ENCODE results near the gene ECI1.

The ECI1 gene, protein sequence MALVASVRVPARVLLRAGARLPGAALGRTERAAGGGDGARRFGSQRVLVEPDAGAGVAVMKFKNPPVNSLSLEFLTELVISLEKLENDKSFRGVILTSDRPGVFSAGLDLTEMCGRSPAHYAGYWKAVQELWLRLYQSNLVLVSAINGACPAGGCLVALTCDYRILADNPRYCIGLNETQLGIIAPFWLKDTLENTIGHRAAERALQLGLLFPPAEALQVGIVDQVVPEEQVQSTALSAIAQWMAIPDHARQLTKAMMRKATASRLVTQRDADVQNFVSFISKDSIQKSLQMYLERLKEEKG

DNA sequence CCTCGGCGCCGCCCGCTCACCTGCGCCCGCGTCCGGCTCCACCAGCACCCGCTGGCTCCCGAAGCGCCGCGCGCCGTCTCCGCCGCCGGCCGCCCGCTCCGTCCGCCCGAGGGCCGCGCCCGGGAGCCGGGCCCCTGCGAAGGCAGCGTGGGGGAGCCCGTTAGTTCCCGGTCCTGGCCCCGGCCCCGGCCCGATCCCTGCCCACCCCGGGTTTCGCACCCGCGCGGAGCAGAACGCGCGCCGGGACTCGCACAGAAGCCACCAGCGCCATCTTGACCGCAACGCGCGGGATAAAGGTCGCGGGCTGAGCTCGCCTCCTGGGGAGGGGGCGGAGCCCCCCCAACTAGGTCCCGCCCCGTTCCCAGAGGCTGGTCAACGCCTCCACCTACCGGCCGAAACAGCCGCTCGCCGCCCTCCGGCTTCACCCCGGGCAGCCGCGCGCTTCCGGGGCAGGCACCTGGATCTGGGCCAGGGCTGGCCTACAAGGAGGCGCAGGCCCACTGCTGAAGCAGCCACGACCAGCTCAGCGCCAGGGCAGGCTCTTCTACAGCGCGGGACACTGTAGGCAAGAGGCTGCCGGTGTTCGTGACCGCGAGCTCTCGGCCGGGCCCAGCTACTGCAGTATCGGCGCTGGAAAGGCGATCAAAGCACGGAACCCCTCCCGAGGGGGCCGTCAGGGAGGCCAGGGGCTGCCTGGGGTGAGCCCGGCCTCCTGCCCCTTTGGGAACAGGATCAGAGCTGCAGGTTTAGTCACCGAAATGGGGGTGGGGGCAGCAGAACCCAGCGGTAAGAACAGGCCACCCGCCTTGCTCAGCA, at the start of gene ECI1:
ECI1 (minus strand) TSS at position 292 of the 816 bp plus-strand sequence; CDS start at position 271, 21 bp downstream.
- H2AFZ ChIP-seq = peak within 1 kb of the TSS; percentile 84
- H3K27me3 ChIP-seq (ENCODE audit: control insufficient read depth, insufficient read depth, low read length) = no peaks in the 10 kb centered on the region
- no peaks in the 10 kb centered on the region for H3K79me2 ChIP-seq
- H3K4me3 ChIP-seq (ENCODE audit: low read depth, low read length) = peak within 1 kb of the TSS; percentile 75
- H3K4me2 ChIP-seq (ENCODE audit: low read length) = peak within 1 kb of the TSS; percentile 72
- peaks cover 5% of the 10 kb centered on the region for H3K4me1 ChIP-seq
- peak; percentile 90 for TF ChIP-seq CTCF (IDR thresholded peaks at IDR 0.05)
- peak within 1 kb of the TSS; percentile 76 for H3K27ac ChIP-seq
- no peaks in the 10 kb centered on the region for H3K36me3 ChIP-seq (ENCODE audit: control insufficient read depth, insufficient read depth, low read length)
- no peaks in the 10 kb centered on the region for H3K9me3 ChIP-seq (ENCODE audit: control insufficient read depth, low read length)
- H3K9ac ChIP-seq = peak within 1 kb of the TSS; percentile 56

DNA sequence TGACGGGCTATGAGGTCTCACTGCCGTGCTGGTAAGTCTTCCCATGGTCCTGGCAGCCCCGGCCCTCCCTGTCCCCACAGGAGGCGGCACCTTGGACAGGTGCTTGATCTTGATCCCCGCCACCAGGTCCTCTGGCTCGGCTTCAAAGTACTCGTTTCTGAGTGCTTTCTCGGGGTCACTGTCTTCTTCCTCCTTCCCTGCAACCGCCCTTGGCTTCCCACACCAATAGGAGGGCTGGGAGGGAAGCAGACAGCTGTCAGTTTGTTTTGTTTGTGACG, 48.5 kb upstream of the ECI1 start:
- Histone ChIP-seq H3K27me3 (ENCODE audit: control insufficient read depth, insufficient read depth, low read length) (no peaks in the 10 kb centered on the region), H3K27ac (no peak overlapping the region), H3K4me1 (peaks cover 3% of the 10 kb centered on the region), H3K4me2 (ENCODE audit: low read length) (no peak overlapping the region), H3K79me2 (no peaks in the 10 kb centered on the region), H2AFZ (no peak overlapping the region), H3K36me3 (ENCODE audit: control insufficient read depth, insufficient read depth, low read length) (no peaks in the 10 kb centered on the region), H3K9me3 (ENCODE audit: control insufficient read depth, low read length) (no peaks in the 10 kb centered on the region), H3K4me3 (ENCODE audit: low read depth, low read length) (no peak overlapping the region), H3K9ac (no peak overlapping the region)
- TF ChIP-seq CTCF (IDR thresholded peaks at IDR 0.05) = no peak

- no peak overlapping the region for H3K4me2 ChIP-seq (ENCODE audit: low read length)
- H3K27me3 ChIP-seq (ENCODE audit: control insufficient read depth, insufficient read depth, low read length) = no peaks in the 10 kb centered on the region
- H3K4me3 ChIP-seq (ENCODE audit: low read depth, low read length) = no peak overlapping the region
- H3K36me3 ChIP-seq (ENCODE audit: control insufficient read depth, insufficient read depth, low read length) = no peaks in the 10 kb centered on the region
- TF ChIP-seq CTCF (IDR thresholded peaks at IDR 0.05) = no peak
- H3K9me3 ChIP-seq (ENCODE audit: control insufficient read depth, low read length) = no peaks in the 10 kb centered on the region
- no peak overlapping the region for H3K27ac ChIP-seq
- no peaks in the 10 kb centered on the region for H3K79me2 ChIP-seq
- no peak overlapping the region for H3K9ac ChIP-seq
- no peak overlapping the region for H2AFZ ChIP-seq
- H3K4me1 ChIP-seq = peaks cover 3% of the 10 kb centered on the region
These were observed 47.9 kb upstream of the ECI1 start for GRCh38 chr16:2299121-2299914.

- Histone ChIP-seq H2AFZ (no peak overlapping the region), H3K79me2 (no peaks in the 10 kb centered on the region), H3K9ac (no peak overlapping the region), H3K4me2 (ENCODE audit: low read length) (no peak overlapping the region), H3K4me1 (peaks cover 3% of the 10 kb centered on the region), H3K9me3 (ENCODE audit: control insufficient read depth, low read length) (no peaks in the 10 kb centered on the region), H3K36me3 (ENCODE audit: control insufficient read depth, insufficient read depth, low read length) (no peaks in the 10 kb centered on the region), H3K27me3 (ENCODE audit: control insufficient read depth, insufficient read depth, low read length) (no peaks in the 10 kb centered on the region), H3K27ac (no peak overlapping the region), H3K4me3 (ENCODE audit: low read depth, low read length) (no peak overlapping the region)
- no peak for TF ChIP-seq CTCF (IDR thresholded peaks at IDR 0.05)
These were observed 47.2 kb upstream of the ECI1 start for GRCh38 chr16:2298621-2299020.
